Measurements from ENCODE around the gene SRP9. TPM values are rescaled to one million over a fixed set of nuclear protein-coding genes. Genes with fewer than 3 reads are reported as not detected.
A peak's percentile ranks its signal among the peaks of the same experiment; 100 is the strongest.
"Not testable (repeated sequence)": the region's sequence is repeated elsewhere in the genome, so short reads cannot be mapped to it uniquely, and the experiment has no call there.

The SRP9 gene
- total and polyA plus RNA-seq, 9 donors, result 151 to 239 (median 187) TPM

- DNase-seq, result no peak
- intact Hi-C loops (cut with DNase I), result loop anchor here in 3 of 4 donors (5.0 to 10.0 kb wide), 6 partner anchors 64 to 199 kb away; partner anchors contain the start of genes LEFTY1 (in 1 of the 3) and TMEM63A (in 1 of the 3)
- 0% methylated on average over 3 of the region's 3 CpGs for WGBS, 3 donors
- Histone ChIP-seq H3K27ac (peak overlapping the region; percentile 80 to 87), H3K4me3 (peak overlapping the region; percentile 70), H3K4me1 (ENCODE audit: insufficient read depth) (peaks cover 6% of the 10 kb centered on the region), H3K36me3 (no peaks in the 10 kb centered on the region), H3K27me3 (no peaks in the 10 kb centered on the region), H3K9me3 (no peaks in the 10 kb centered on the region)
- no peak for TF ChIP-seq EP300 (IDR thresholded peaks at IDR 0.05)
- TF ChIP-seq POLR2A (IDR thresholded peaks at IDR 0.05), result no peak
- no peak for TF ChIP-seq CTCF (IDR thresholded peaks at IDR 0.05)
These were observed 677 bp downstream of the SRP9 start for GRCh38 chr1:225778337-225778669.

GRCh38 chr1:225779165-225779564 lies 1.5 kb downstream of the SRP9 start:
- 30 to 45% (median 31%) methylated on average over 13 of the region's 13 CpGs for WGBS, 3 donors
- not testable (repeated sequence) for H3K9me3 ChIP-seq

GRCh38 chr1:225780134-225780533 lies 2.5 kb downstream of the SRP9 start:
- Histone ChIP-seq H3K4me1 (ENCODE audit: insufficient read depth) (peaks cover 6% of the 10 kb centered on the region), H3K4me3 (no peak overlapping the region), H3K27ac (no peak overlapping the region), H3K9me3 (no peaks in the 10 kb centered on the region), H3K27me3 (no peaks in the 10 kb centered on the region), H3K36me3 (no peaks in the 10 kb centered on the region)
- TF ChIP-seq POLR2A (IDR thresholded peaks at IDR 0.05), result no peak
- no peak for TF ChIP-seq CTCF (IDR thresholded peaks at IDR 0.05)
- TF ChIP-seq EP300 (IDR thresholded peaks at IDR 0.05), result no peak
- DNase-seq, result no peak
- intact Hi-C loops (cut with DNase I), result no loop called here
- WGBS, 3 donors, result 89 to 90% (median 90%) methylated on average over 5 of the region's 5 CpGs

More at GRCh38 chr1:225779165-225779564, 1.5 kb downstream of the SRP9 start:
- not testable (repeated sequence) for H3K36me3 ChIP-seq; H3K27me3 ChIP-seq; H3K4me1 ChIP-seq (ENCODE audit: insufficient read depth); H3K27ac ChIP-seq; DNase-seq
- intact Hi-C loops (cut with DNase I), result loop anchor here in 3 of 4 donors (5.0 to 10.0 kb wide), 6 partner anchors 63 to 198 kb away; partner anchors contain the start of genes LEFTY1 (in 1 of the 3) and TMEM63A (in 1 of the 3)
- peak overlapping the region; percentile 70 for H3K4me3 ChIP-seq

GRCh38 chr1:225780630-225781029 lies 3.0 kb downstream of the SRP9 start:
- H3K27me3 ChIP-seq, result no peaks in the 10 kb centered on the region
- WGBS, 3 donors, result 93 to 100% (median 96%) methylated on average over 1 of the region's 1 CpG
- TF ChIP-seq EP300 (IDR thresholded peaks at IDR 0.05), result no peak
- no peak for TF ChIP-seq POLR2A (IDR thresholded peaks at IDR 0.05)
- no peak for TF ChIP-seq CTCF (IDR thresholded peaks at IDR 0.05)
- H3K9me3 ChIP-seq, result no peaks in the 10 kb centered on the region
- H3K4me3 ChIP-seq, result no peak overlapping the region
- H3K27ac ChIP-seq, result no peak overlapping the region
- no peaks in the 10 kb centered on the region for H3K36me3 ChIP-seq
- peaks cover 6% of the 10 kb centered on the region for H3K4me1 ChIP-seq (ENCODE audit: insufficient read depth)
- intact Hi-C loops (cut with DNase I), result no loop called here
- DNase-seq, result no peak

- not testable (repeated sequence) for H3K27ac ChIP-seq, H3K36me3 ChIP-seq
These were observed 11.5 kb downstream of the SRP9 start for GRCh38 chr1:225789142-225789541.

More at GRCh38 chr1:225789142-225789541, 11.5 kb downstream of the SRP9 start:
- intact Hi-C loops (cut with DNase I); H3K27me3 ChIP-seq; DNase-seq; H3K4me3 ChIP-seq; H3K4me1 ChIP-seq (ENCODE audit: insufficient read depth); H3K9me3 ChIP-seq: not testable (repeated sequence)
- WGBS, 3 donors, result 68 to 82% (median 81%) methylated on average over 2 to 3 of the region's 3 CpGs
